ENCODE measurements around the gene DQX1. TPM values are rescaled to one million over a fixed set of nuclear protein-coding genes. Genes with fewer than 3 reads are reported as not detected.

Gene DQX1
- total RNA-seq, 1 donor from 2014 or later, result 0.73 TPM

DNA sequence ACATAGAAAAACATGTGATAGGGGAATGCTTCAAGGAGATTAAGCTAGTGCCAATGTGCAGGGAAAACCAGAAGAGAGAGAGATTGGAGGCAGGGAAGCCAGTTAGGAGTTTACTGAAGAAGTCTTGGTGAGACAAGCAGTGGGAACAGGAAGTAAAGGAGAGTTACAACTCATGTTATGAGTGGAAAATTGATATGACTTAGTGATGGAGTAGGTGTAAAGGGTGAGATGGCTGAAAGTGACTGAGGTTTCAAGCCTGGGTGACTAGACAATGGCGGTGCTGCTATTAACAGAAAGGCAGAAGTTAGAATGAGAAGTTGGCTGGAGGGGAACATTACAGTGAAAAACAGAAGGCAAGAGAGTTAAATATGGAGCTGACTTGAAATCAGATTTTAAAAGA, 45.0 kb upstream of the DQX1 start:
- intact Hi-C loops (cut with micrococcal nuclease), result loop anchor here (1.0 to 5.0 kb wide), 3 partner anchors 16 to 89 kb away; partner anchors contain the start of genes CCDC142 and TTC31
- CTCF ChIA-PET, result interaction anchor here (0.6 to 3.1 kb wide), 6 partner anchors 14 to 236 kb away, joined by 3 to 16 read pairs (median 4); partner anchors contain the start of genes CCDC142 and TTC31
- no peaks in the 10 kb centered on the region for H3K9me3 Mint-ChIP-seq
- no peak overlapping the region for H3K27ac Mint-ChIP-seq
- DNase-seq, result no peak
- H3K36me3 Mint-ChIP-seq (ENCODE audit: low read depth), result no peaks in the 10 kb centered on the region
- no peak overlapping the region for H3K4me3 Mint-ChIP-seq
- TF ChIP-seq, protein P1, sequence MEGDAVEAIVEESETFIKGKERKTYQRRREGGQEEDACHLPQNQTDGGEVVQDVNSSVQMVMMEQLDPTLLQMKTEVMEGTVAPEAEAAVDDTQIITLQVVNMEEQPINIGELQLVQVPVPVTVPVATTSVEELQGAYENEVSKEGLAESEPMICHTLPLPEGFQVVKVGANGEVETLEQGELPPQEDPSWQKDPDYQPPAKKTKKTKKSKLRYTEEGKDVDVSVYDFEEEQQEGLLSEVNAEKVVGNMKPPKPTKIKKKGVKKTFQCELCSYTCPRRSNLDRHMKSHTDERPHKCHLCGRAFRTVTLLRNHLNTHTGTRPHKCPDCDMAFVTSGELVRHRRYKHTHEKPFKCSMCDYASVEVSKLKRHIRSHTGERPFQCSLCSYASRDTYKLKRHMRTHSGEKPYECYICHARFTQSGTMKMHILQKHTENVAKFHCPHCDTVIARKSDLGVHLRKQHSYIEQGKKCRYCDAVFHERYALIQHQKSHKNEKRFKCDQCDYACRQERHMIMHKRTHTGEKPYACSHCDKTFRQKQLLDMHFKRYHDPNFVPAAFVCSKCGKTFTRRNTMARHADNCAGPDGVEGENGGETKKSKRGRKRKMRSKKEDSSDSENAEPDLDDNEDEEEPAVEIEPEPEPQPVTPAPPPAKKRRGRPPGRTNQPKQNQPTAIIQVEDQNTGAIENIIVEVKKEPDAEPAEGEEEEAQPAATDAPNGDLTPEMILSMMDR (IDR thresholded peaks at IDR 0.05), result no peak
- POLR2A ChIA-PET, result interaction anchor here (1.0 to 3.2 kb wide), 8 partner anchors 16 to 131 kb away, joined by 3 to 20 read pairs (median 6); partner anchors contain the start of genes AUP1, CCDC142, HTRA2 and LOXL3
- ATAC-seq (ENCODE audit: low read depth), result peak; percentile 86
- peaks cover 24% of the 10 kb centered on the region for H3K4me1 Mint-ChIP-seq
- H3K27me3 Mint-ChIP-seq, result no peaks in the 10 kb centered on the region

DNA sequence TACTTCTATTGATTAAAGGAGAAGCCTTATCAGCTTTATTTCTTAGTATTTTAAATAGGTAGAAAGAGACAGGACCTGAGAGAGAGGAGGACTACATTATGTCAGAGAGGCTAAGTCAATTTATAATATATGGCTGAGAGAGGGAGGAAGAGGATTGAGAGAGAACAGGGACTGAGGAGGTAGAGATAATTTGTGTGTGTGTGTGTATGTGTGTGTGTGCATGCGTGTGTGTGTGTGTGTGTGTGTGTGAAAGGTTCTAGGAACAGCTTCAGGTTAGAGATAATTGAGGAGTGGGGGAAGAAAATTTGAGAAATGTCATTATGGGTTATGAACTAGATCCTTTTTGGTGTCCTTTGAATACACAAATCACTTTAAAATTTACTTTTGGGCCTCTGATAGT, 43.7 kb upstream of the DQX1 start:
- TF ChIP-seq, protein P1 (IDR thresholded peaks at IDR 0.05), result no peak
- H3K27me3 Mint-ChIP-seq, result no peaks in the 10 kb centered on the region
- DNase-seq (no peak), ATAC-seq (ENCODE audit: low read depth) (no peak)
- ChIA-PET CTCF (interaction anchor here (1.9 to 3.1 kb wide), 2 partner anchors 18 to 87 kb away, joined by 4 to 16 read pairs; partner anchors contain the start of genes CCDC142 and TTC31), POLR2A (interaction anchor here (0.7 to 3.2 kb wide), 2 partner anchors 41 to 141 kb away, joined by 4 to 11 read pairs; partner anchors contain the start of genes AUP1 and HTRA2)
- no peaks in the 10 kb centered on the region for H3K9me3 Mint-ChIP-seq
- H3K36me3 Mint-ChIP-seq (ENCODE audit: low read depth), result no peaks in the 10 kb centered on the region
- no peak overlapping the region for H3K4me3 Mint-ChIP-seq
- peaks cover 20% of the 10 kb centered on the region for H3K4me1 Mint-ChIP-seq
- peak overlapping the region; percentile 32 for H3K27ac Mint-ChIP-seq
- intact Hi-C loops (cut with micrococcal nuclease), result loop anchor here (2.0 to 5.0 kb wide), 2 partner anchors 17 to 87 kb away; partner anchors contain the start of genes CCDC142 and TTC31

DNA sequence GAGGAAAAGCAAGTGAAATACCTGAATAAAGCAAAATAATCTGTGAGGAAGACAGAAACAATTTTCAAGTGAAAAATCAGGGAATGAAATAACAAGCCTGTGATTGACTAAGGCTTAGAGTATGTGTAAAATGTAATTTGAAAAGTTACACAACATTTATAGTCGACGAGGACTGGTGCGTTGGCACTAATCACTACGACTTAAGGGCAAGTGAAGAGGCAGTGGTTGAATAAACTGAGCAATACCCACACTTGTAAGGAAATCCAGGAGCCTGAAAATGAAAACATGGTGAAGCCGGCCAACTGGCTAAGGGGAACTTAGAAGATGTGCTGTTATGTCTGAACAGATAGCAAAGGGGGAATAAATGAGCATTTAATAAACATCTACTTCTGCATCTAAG, 41.9 kb upstream of the DQX1 start:
- Mint-ChIP-seq H3K4me1 (peaks cover 5% of the 10 kb centered on the region), H3K4me3 (no peak overlapping the region), H3K9me3 (no peaks in the 10 kb centered on the region), H3K27ac (no peak overlapping the region), H3K36me3 (ENCODE audit: low read depth) (no peaks in the 10 kb centered on the region), H3K27me3 (no peaks in the 10 kb centered on the region)
- ATAC-seq (ENCODE audit: low read depth) (no peak), DNase-seq (no peak)
- POLR2A ChIA-PET, result interaction anchor here (1.0 to 1.4 kb wide), 3 partner anchors 37 to 64 kb away, joined by 3 read pairs; partner anchors contain the start of genes AUP1 and HTRA2
- CTCF ChIA-PET, result interaction anchor here (2.3 kb wide), 1 partner anchor 18 kb away, joined by 12 read pairs; no protein-coding TSS in a partner anchor
- TF ChIP-seq, protein P1 (IDR thresholded peaks at IDR 0.05), result no peak
- intact Hi-C loops (cut with micrococcal nuclease), result no loop called here

DNA sequence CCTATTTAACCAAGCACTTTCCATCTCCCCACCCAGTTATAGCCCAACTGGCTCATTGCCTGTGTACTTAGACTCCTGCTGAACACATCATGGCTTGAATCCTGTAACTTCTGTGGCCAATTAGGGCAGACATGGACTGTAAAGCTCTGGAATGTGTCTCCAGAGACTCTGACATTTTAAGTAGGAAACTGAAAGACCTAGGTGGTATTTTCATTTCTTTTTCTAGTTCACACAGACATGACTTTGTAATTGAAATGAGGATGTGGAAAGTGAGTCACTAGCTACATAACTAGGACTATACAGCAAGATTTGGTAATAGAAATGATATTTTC, 40.7 kb upstream of the DQX1 start:
- ChIA-PET POLR2A (interaction anchor here (1.1 to 1.4 kb wide), 3 partner anchors 17 to 63 kb away, joined by 3 to 5 read pairs (median 3); partner anchors contain the start of genes AUP1 and HTRA2), CTCF (interaction anchor here (2.3 kb wide), 1 partner anchor 20 kb away, joined by 12 read pairs; no protein-coding TSS in a partner anchor)
- no peak for DNase-seq
- no peaks in the 10 kb centered on the region for H3K27me3 Mint-ChIP-seq
- no peaks in the 10 kb centered on the region for H3K36me3 Mint-ChIP-seq (ENCODE audit: low read depth)
- TF ChIP-seq, protein P1 (IDR thresholded peaks at IDR 0.05), result no peak
- H3K27ac Mint-ChIP-seq, result no peak overlapping the region
- no peaks in the 10 kb centered on the region for H3K9me3 Mint-ChIP-seq
- no peak overlapping the region for H3K4me3 Mint-ChIP-seq
- intact Hi-C loops (cut with micrococcal nuclease), result no loop called here
- peaks cover 5% of the 10 kb centered on the region for H3K4me1 Mint-ChIP-seq
- no peak for ATAC-seq (ENCODE audit: low read depth)

DNA sequence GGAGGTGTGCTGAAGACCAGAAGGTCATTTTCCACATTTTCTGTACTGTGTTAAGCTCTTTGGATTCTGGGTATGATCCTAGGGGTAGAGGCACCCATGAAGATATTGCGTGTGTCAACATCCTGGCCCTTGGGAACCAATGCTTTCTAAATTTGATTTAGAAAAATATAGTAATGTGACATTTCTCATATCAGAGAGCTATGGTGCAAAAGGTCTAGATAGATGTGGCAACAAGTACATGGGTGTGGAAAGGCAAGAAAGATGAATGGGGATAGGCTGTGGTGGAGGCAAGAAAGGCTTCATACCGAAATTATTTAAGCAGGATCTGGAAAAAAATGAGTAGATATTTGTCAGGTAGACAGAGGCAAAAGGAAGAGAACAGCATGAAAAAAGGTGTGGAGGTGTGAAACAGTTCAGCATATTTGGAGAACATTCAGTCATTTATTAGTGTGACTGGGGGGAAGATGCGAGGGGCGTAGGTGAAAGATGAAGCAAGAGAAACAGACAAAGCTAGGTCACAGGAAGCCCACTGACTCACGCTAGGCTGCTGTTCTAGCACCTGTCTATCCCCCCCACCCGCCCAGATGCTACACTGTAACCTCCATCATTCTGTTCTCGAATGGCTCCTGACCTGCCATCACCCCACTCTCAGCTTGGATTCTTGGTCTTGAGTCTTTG, 40.2 kb upstream of the DQX1 start:
- CTCF ChIA-PET, result interaction anchor here (2.3 kb wide), 1 partner anchor 20 kb away, joined by 12 read pairs; no protein-coding TSS in a partner anchor
- Mint-ChIP-seq H3K27ac (no peak overlapping the region), H3K4me1 (peaks cover 5% of the 10 kb centered on the region), H3K9me3 (no peaks in the 10 kb centered on the region), H3K4me3 (no peak overlapping the region), H3K27me3 (no peaks in the 10 kb centered on the region), H3K36me3 (ENCODE audit: low read depth) (no peaks in the 10 kb centered on the region)
- intact Hi-C loops (cut with micrococcal nuclease), result no loop called here
- ATAC-seq (ENCODE audit: low read depth), result no peak
- TF ChIP-seq, protein P1 (IDR thresholded peaks at IDR 0.05), result no peak
- DNase-seq, result no peak
- POLR2A ChIA-PET, result interaction anchor here (1.1 to 1.4 kb wide), 2 partner anchors 16 to 37 kb away, joined by 3 to 5 read pairs; partner anchors contain the start of genes AUP1 and HTRA2
